Measurements from ENCODE around the gene AGA.

- TF ChIP-seq POLR2A (IDR thresholded peaks at IDR 0.05; ENCODE audit: low read depth, low read length) (no peak), RAD51 (IDR thresholded peaks at IDR 0.05) (no peak)
Observed at GRCh38 chr4:177479063-177479462, 36.8 kb upstream of the AGA start.
